Esophagus muscularis mucosa (tissue), 4 donors: ENCODE data around the gene GAS7. TPM values are rescaled to one million over a fixed set of nuclear protein-coding genes. Genes with fewer than 3 reads are reported as not detected.

Source experiments
- DNase-seq: peaks from one replicate; pipeline ENCODE4 v3.0.0-alpha.2; 2017; ENCODE audit errors: extremely low spot score
- H3K27ac ChIP-seq, 4 donors: fragments of 200-600 bp; sonication (generic); replicated peaks in 1 of 4; 1 replicate in 3 of 4; 2 replicates in 1 of 4; pipeline ENCODE4 v1.5.1; 2016 to 2019; ENCODE audit warnings: mild to moderate bottlenecking in 1 of 4
- H3K27me3 ChIP-seq, 4 donors: fragments of 200-600 bp; sonication (generic); one replicate each; pipeline versions ENCODE4 v1.5.1 to v1.6.0; 2016 to 2019
- H3K36me3 ChIP-seq, 4 donors: fragments of 200-600 bp; sonication (generic); one replicate each; pipeline ENCODE4 v1.5.1; 2016 to 2019
- H3K4me1 ChIP-seq, 4 donors: fragments of 200-600 bp; sonication (generic); one replicate each; pipeline ENCODE4 v1.5.1; 2016 to 2019
- H3K4me3 ChIP-seq, 4 donors: fragments of 200-600 bp; sonication (generic); 1 replicate in 2 of 4; 2 replicates in 2 of 4; pipeline ENCODE4 v1.5.1; 2016 to 2019; ENCODE audit warnings: mild to moderate bottlenecking in 4 of 4, moderate library complexity in 1 of 4
- H3K9me3 ChIP-seq, 4 donors: fragments of 200-600 bp; sonication (generic); 1 replicate in 3 of 4; 2 replicates in 1 of 4; pipeline ENCODE4 v1.5.1; 2016 to 2019
- EP300 ChIP-seq: sonication (generic); formaldehyde crosslinking; IDR thresholded peaks from one replicate; pipeline ENCODE4 v1.6.1; 2017; ENCODE audit warnings: antibody characterized with exemption
- POLR2A ChIP-seq: fragments of 450-650 bp; IDR thresholded peaks from one replicate; pipeline ENCODE4 v1.6.1; 2017; ENCODE audit warnings: antibody characterized with exemption, moderate library complexity, mild to moderate bottlenecking, low read depth
- POLR2AphosphoS5 ChIP-seq, 2 donors: sonication (generic); formaldehyde crosslinking; IDR thresholded peaks; one replicate each; pipeline ENCODE4 v1.6.1; 2017; ENCODE audit warnings: antibody characterized with exemption in 2 of 2
- WGBS: methylation state at CpG from one replicate; pipeline ENCODE4 v1.1.5; 2018; 5-methylcytosine and 5-hydroxymethylcytosine counted together
- intact Hi-C: fragments of 100-400 bp; cut with DNase I; formaldehyde crosslinking; loops from one replicate; pipeline ENCODE4 v1.15.1; 2023
- total RNA-seq, 4 donors: library from RNA; depleted of rRNA; stranded (reverse); fragments of >200 nt; gene quantifications; one replicate each; pipeline versions ENCODE4 v1.1.0 to v1.2.1, GENCODE V29; 2016
- TF ChIP-seq, protein P1 (sequence below), 3 experiments: fragments of 200-600 bp in 2 of 3; fragments of 450-650 bp in 1 of 3; sonication (generic) in 2 of 3; IDR thresholded peaks; one replicate each; pipeline ENCODE4 v1.5.1; 2017 to 2019; ENCODE audit warnings: antibody characterized with exemption in 3 of 3, mild to moderate bottlenecking in 2 of 3, moderate library complexity in 1 of 3

GAS7 gene
- total RNA-seq, 4 donors from 2014 or later = 77.3 to 124 (median 86.7) TPM

DNA sequence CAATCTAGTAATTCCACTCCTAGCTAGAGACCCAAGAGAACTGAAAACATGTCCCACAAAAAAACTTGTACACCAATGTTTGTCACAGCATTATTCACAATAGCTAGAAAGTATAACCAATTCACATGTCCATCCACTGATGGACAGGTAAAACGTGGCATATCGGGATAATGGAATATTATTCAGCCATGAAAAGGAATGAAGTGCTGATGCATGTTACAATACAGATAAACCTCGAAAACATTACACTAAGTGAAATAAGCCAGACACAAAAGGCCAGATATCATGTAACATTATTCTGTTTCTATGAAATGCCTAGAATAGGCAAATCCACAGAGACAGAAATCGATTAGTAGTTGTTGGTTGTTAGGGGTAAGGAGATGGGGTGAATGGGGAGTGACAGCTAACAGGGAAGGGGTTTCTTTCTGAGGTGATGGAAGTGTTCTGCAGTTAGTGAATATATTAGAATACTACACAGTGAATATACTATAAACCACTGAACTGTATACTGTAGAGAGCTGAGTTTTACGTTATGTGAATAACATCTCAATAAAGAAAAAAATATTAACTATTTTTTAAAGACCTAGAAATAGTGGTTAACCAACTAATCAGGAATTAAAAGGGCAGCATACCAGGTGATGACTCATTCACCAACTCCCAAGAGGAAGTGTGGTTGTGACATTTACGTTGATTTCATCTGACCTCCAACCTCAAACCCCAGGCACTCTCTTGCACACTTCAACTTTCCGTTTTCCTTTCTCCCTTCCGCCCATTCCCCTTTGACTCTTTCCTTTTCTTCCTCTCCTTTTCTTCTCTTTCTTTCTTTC, 48.6 kb downstream of the GAS7 start:
- no peaks in the 10 kb centered on the region for H3K27me3 ChIP-seq
- intact Hi-C loops = no loop called here
- 69% methylated on average over 8 of the region's 8 CpGs for WGBS
- H3K27ac ChIP-seq = no peak overlapping the region
- TF ChIP-seq EP300 (no peak), POLR2A (no peak), POLR2AphosphoS5 (IDR thresholded peaks at IDR 0.05) (no peak)
- TF ChIP-seq, protein P1, sequence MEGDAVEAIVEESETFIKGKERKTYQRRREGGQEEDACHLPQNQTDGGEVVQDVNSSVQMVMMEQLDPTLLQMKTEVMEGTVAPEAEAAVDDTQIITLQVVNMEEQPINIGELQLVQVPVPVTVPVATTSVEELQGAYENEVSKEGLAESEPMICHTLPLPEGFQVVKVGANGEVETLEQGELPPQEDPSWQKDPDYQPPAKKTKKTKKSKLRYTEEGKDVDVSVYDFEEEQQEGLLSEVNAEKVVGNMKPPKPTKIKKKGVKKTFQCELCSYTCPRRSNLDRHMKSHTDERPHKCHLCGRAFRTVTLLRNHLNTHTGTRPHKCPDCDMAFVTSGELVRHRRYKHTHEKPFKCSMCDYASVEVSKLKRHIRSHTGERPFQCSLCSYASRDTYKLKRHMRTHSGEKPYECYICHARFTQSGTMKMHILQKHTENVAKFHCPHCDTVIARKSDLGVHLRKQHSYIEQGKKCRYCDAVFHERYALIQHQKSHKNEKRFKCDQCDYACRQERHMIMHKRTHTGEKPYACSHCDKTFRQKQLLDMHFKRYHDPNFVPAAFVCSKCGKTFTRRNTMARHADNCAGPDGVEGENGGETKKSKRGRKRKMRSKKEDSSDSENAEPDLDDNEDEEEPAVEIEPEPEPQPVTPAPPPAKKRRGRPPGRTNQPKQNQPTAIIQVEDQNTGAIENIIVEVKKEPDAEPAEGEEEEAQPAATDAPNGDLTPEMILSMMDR (IDR thresholded peaks at IDR 0.05) = no peak
- no peak overlapping the region for H3K4me3 ChIP-seq
- H3K4me1 ChIP-seq = peaks cover 0 to 16% (median 5%) of the 10 kb centered on the region in 4 donors
- no peak for DNase-seq
- no peaks in the 10 kb centered on the region for H3K36me3 ChIP-seq
- no peaks in the 10 kb centered on the region for H3K9me3 ChIP-seq

DNA sequence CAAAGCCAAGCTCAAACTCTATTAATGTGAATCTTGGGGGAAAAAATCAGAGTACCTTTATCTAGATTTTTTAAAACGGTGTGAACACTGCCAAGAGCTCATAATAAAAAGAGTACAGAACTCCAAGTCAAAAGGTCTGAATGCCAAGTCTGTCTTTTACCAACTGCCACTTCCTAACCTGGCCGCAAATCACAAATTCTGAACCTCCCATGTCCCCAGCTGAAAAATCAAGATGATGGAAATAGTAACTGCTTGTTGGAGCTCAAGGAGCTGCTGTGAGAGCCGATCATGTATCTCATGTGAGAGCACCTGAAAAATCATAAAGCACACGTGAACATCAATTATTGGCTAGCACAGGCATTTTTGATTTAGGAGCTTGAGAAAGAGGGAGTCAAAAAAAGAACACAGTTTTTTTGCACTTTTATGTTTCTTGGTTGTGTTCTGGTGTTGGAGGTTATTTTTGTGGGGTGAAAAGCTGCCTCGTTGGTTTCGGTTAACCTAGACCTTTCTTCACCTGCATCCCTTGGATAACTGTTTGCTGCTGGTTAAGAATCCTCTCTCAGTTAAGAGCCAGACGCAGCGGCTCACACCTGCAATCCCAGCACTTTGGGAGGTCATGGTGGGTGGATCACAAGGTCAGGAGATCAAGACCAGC, 50.5 kb downstream of the GAS7 start:
- intact Hi-C loops = no loop called here
- H3K4me1 ChIP-seq = peaks cover 0 to 18% (median 6%) of the 10 kb centered on the region in 4 donors
- 86% methylated on average over 7 of the region's 8 CpGs for WGBS
- no peak for TF ChIP-seq POLR2AphosphoS5 (IDR thresholded peaks at IDR 0.05)
- H3K36me3 ChIP-seq = no peaks in the 10 kb centered on the region
- no peak overlapping the region for H3K27ac ChIP-seq
- DNase-seq = no peak
- no peaks in the 10 kb centered on the region for H3K9me3 ChIP-seq
- H3K4me3 ChIP-seq = no peak overlapping the region
- no peaks in the 10 kb centered on the region for H3K27me3 ChIP-seq

DNA sequence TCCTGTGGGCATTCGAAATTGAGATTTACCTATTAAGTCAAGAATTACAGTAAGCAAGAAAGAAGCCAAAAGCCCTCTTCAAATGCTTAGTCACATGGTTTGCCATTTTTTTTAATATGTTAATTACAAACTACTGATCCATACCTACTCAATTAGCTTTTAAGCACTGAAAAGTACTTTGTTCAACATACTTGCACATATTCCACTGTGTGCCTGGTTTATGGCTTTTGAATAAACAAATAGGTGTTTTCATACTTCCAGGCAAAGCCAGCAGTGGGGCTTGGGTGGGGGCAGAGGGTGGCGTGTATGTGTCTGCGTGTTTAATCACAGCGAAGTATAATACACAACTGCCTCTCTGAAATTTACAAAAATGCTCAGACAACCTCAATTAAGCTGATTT, 51.4 kb downstream of the GAS7 start:
- WGBS = 96% methylated on average over 4 of the region's 4 CpGs
- H3K4me1 ChIP-seq = peaks cover 0 to 17% (median 6%) of the 10 kb centered on the region in 4 donors
- no peaks in the 10 kb centered on the region for H3K27me3 ChIP-seq
- intact Hi-C loops = no loop called here
- H3K9me3 ChIP-seq = no peaks in the 10 kb centered on the region
- H3K36me3 ChIP-seq = no peaks in the 10 kb centered on the region
- TF ChIP-seq POLR2AphosphoS5 (IDR thresholded peaks at IDR 0.05) = no peak
- no peak for TF ChIP-seq EP300
- no peak for TF ChIP-seq POLR2A
- TF ChIP-seq, protein P1 (IDR thresholded peaks at IDR 0.05) = no peak
- H3K4me3 ChIP-seq = no peak overlapping the region
- no peak for DNase-seq
- no peak overlapping the region for H3K27ac ChIP-seq

DNA sequence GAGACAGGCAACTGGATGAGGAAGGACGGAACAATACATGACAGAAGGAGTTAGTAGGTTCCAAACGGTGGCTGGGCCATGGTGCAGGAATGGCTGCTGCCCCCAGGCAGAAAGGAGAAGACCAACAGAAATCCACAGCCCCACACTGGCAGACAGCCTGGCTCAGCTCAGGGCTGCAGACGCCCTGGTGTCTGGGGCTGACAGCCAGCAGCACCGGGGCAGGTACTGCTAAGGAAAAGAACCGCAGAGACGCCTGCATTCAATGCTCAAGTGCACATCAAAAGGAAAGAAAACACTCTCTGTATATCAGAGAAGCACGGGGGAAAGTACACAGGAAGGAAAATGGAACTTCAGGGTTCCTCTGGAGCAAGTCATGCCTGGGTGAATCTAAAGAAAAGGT, 53.4 kb downstream of the GAS7 start:
- intact Hi-C loops = no loop called here
- Histone ChIP-seq H3K4me3 (no peak overlapping the region), H3K9me3 (no peaks in the 10 kb centered on the region), H3K36me3 (no peaks in the 10 kb centered on the region), H3K27ac (no peak overlapping the region), H3K27me3 (no peaks in the 10 kb centered on the region), H3K4me1 (peaks cover 0 to 9% (median 3%) of the 10 kb centered on the region in 4 donors)
- no peak for TF ChIP-seq POLR2AphosphoS5 (IDR thresholded peaks at IDR 0.05)
- no peak for TF ChIP-seq POLR2A
- TF ChIP-seq, protein P1 (IDR thresholded peaks at IDR 0.05) = no peak
- TF ChIP-seq EP300 = no peak
- DNase-seq = no peak
- WGBS = 63% methylated on average over 7 of the region's 7 CpGs

DNA sequence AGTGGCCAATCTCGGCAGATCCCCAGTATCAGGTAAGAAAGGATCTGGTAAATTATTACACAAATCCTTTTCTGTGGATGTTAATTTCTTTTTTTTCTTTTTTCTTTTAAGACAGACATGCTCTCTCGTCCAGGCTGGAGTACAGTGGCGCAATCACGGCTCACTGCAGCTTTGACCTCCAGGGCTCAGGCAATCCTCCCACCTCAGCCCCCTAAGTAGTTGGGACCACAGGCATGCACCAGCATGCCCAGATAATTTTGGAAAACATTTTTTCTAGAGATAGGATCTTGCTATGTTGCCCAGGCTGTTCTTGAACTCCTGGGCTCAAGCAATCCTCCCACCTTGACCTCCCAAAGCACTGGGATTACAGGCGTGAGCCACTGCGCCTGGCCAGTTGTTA, 54.0 kb downstream of the GAS7 start:
- TF ChIP-seq, protein P1 (IDR thresholded peaks at IDR 0.05) = no peak
- no peak for TF ChIP-seq EP300
- intact Hi-C loops = no loop called here
- DNase-seq = no peak
- H3K4me3 ChIP-seq = no peak overlapping the region
- H3K27ac ChIP-seq = no peak overlapping the region
- 94% methylated on average over 6 of the region's 6 CpGs for WGBS
- no peaks in the 10 kb centered on the region for H3K36me3 ChIP-seq
- H3K9me3 ChIP-seq = no peaks in the 10 kb centered on the region
- no peaks in the 10 kb centered on the region for H3K27me3 ChIP-seq
- H3K4me1 ChIP-seq = peaks cover 0 to 9% (median 3%) of the 10 kb centered on the region in 4 donors
